Spleen (tissue), 7 donors: Measurements from ENCODE around the gene HNRNPF.

Source experiments
- POLR2A ChIP-seq, 3 donors: fragments of 450-650 bp; IDR thresholded peaks; one replicate each; pipeline ENCODE4 v1.5.1; 2017; ENCODE audit warnings: antibody characterized with exemption in 3 of 3, mild to moderate bottlenecking in 1 of 3
- TF ChIP-seq, protein P1 (sequence below), 11 experiments: fragments of 200-600 bp in 7 of 11; fragments of 450-650 bp in 4 of 11; sonication (generic) in 4 of 11; IDR thresholded peaks in 8 of 11; conservative IDR thresholded peaks in 3 of 11; 1 replicate in 7 of 11; 2 replicates in 4 of 11; pipeline versions ENCODE4 v1.4.0 to v1.8.0; 2016 to 2021; ENCODE audit warnings: antibody characterized with exemption in 11 of 11, inconsistent platforms in 4 of 11, mild to moderate bottlenecking in 1 of 11
- donor health status: DM: no; HTN: no; CAD: no; lungs with moderate emphysema.
- donor health status: DM: no; HTN: no; CAD: no.
- donor health status: DM: no; HTN: no; CAD: no.

DNA sequence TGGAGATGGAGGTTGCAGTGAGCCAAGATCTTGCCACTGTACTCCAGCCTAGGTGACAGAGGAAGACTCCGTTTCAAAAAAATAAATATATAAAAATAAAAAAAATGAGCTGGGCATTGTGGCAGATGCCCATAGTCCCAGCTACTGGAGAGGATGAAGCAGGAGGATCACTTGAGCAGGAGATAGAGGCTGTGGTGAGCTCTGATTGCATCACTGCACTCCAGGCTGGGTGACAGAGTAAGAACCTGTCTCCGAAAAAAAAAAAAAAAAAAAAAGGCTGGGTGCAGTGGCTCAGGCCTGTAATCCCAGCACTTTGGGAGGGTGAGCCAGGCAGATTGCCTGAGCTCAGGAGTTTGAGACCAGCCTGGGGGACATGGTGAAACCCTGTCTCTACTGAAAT, 39.8 kb upstream of the HNRNPF start:
- no peak for TF ChIP-seq POLR2A (IDR thresholded peaks at IDR 0.05)
- TF ChIP-seq, protein P1, sequence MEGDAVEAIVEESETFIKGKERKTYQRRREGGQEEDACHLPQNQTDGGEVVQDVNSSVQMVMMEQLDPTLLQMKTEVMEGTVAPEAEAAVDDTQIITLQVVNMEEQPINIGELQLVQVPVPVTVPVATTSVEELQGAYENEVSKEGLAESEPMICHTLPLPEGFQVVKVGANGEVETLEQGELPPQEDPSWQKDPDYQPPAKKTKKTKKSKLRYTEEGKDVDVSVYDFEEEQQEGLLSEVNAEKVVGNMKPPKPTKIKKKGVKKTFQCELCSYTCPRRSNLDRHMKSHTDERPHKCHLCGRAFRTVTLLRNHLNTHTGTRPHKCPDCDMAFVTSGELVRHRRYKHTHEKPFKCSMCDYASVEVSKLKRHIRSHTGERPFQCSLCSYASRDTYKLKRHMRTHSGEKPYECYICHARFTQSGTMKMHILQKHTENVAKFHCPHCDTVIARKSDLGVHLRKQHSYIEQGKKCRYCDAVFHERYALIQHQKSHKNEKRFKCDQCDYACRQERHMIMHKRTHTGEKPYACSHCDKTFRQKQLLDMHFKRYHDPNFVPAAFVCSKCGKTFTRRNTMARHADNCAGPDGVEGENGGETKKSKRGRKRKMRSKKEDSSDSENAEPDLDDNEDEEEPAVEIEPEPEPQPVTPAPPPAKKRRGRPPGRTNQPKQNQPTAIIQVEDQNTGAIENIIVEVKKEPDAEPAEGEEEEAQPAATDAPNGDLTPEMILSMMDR (IDR thresholded peaks at IDR 0.05 in 8 of 11, conservative IDR thresholded peaks at IDR 0.05 in 3 of 11): no peak
